ENCODE data around the gene ZNF837.

DNA sequence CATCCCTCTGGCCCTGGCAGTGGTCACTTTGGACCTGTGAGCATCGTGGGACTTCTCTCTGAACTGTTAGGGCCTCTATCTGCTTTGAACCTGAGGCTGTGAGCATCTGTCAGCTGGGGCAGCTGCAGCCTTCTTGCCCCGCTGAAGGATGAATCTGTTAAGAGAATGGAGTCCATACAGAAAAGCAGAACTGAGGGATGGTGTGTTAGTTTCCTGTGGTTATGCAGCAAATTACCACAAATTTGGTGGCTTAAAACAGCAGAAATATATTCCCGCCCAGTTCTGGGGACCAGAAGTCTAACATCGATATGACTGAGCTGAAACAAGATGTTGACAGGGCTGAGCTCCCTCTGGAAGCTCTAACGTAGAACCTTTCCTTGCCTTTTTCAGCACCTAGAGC is 16.7 kb downstream of the ZNF837 start:
- TF ChIP-seq, protein P1, sequence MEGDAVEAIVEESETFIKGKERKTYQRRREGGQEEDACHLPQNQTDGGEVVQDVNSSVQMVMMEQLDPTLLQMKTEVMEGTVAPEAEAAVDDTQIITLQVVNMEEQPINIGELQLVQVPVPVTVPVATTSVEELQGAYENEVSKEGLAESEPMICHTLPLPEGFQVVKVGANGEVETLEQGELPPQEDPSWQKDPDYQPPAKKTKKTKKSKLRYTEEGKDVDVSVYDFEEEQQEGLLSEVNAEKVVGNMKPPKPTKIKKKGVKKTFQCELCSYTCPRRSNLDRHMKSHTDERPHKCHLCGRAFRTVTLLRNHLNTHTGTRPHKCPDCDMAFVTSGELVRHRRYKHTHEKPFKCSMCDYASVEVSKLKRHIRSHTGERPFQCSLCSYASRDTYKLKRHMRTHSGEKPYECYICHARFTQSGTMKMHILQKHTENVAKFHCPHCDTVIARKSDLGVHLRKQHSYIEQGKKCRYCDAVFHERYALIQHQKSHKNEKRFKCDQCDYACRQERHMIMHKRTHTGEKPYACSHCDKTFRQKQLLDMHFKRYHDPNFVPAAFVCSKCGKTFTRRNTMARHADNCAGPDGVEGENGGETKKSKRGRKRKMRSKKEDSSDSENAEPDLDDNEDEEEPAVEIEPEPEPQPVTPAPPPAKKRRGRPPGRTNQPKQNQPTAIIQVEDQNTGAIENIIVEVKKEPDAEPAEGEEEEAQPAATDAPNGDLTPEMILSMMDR (IDR thresholded peaks at IDR 0.05) = no peak
- TF ChIP-seq POLR2A (IDR thresholded peaks at IDR 0.05) = no peak
